HL-60 (cell line): ENCODE results near the gene POT1.

Experiments
- DNase-seq, 2 experiments: peaks; one replicate each; pipeline ENCODE4 v3.0.0-alpha.2; 2010 to 2020; ENCODE audit warnings: low read depth in 1 of 2, low spot score in 1 of 2
- H3K27ac ChIP-seq: fragments of 250-450 bp; sonication (Bioruptor Pico); replicated peaks from 2 replicates; pipeline ENCODE4 v1.5.1; 2020; ENCODE audit warnings: mild to moderate bottlenecking, moderate library complexity
- H3K27me3 ChIP-seq: fragments of 250-450 bp; sonication (Bioruptor Pico); 2 replicates; pipeline ENCODE4 v1.5.1; 2021; ENCODE audit warnings: mild to moderate bottlenecking, moderate library complexity; ENCODE audit not compliant: insufficient read depth, poor library complexity, severe bottlenecking
- H3K4me3 ChIP-seq: replicated peaks from 2 replicates; pipeline ENCODE4 v1.5.1; 2011; ENCODE audit warnings: mild to moderate bottlenecking, control low read depth, low read length; ENCODE audit not compliant: insufficient read depth
- CTCF ChIP-seq: IDR thresholded peaks from one replicate; pipeline ENCODE4 v1.5.1; 2011; ENCODE audit warnings: low read length, control low read depth, inconsistent platforms; ENCODE audit not compliant: insufficient read depth
- GABPA ChIP-seq: IDR thresholded peaks from 2 replicates; pipeline ENCODE4 v1.6.1; 2012; ENCODE audit warnings: low read depth
- POLR2AphosphoS5 ChIP-seq: IDR thresholded peaks from 2 replicates; pipeline ENCODE4 v1.6.1; 2012; ENCODE audit warnings: low read depth
- REST ChIP-seq: IDR thresholded peaks from 2 replicates; pipeline ENCODE4 v1.6.1; 2012; ENCODE audit warnings: low read depth; ENCODE audit not compliant: insufficient replicate concordance
- SPI1 ChIP-seq: IDR thresholded peaks from 2 replicates; pipeline ENCODE4 v1.6.1; 2012; ENCODE audit warnings: low read depth, mild to moderate bottlenecking, borderline replicate concordance

POT1 gene

GRCh38 chr7:124930173-124930623, 573 bp upstream of the POT1 start:
- TF ChIP-seq GABPA (no peak), POLR2AphosphoS5 (no peak), SPI1 (no peak), REST (no peak), CTCF (no peak)
- Histone ChIP-seq H3K27ac (peak overlapping the region; percentile 63), H3K4me3 (peak overlapping the region; percentile 84), H3K27me3 (no peaks in the 10 kb centered on the region)
- no peak for DNase-seq

- DNase-seq, result no peak
- H3K4me3 ChIP-seq, result no peak overlapping the region
- H3K27ac ChIP-seq, result no peak overlapping the region
- H3K27me3 ChIP-seq, result no peaks in the 10 kb centered on the region
- TF ChIP-seq GABPA, result no peak
- TF ChIP-seq POLR2AphosphoS5, result no peak
- no peak for TF ChIP-seq CTCF
- TF ChIP-seq SPI1, result no peak
- no peak for TF ChIP-seq REST
Measured at GRCh38 chr7:124924906-124925305, 4.7 kb downstream of the POT1 start.

- TF ChIP-seq POLR2AphosphoS5 (no peak), CTCF (no peak), REST (no peak), GABPA (no peak), SPI1 (no peak)
- Histone ChIP-seq H3K27me3 (no peaks in the 10 kb centered on the region), H3K4me3 (no peak overlapping the region), H3K27ac (no peak overlapping the region)
- DNase-seq, result no peak
Measured at GRCh38 chr7:124922200-124922599, 7.4 kb downstream of the POT1 start.
